ENCODE data around the gene CEP70. TPM values are rescaled to one million over a fixed set of nuclear protein-coding genes. Genes with fewer than 3 reads are reported as not detected.
"Not testable (repeated sequence)": the region's sequence is repeated elsewhere in the genome, so short reads cannot be mapped to it uniquely, and the experiment has no call there.

CEP70 gene
- total RNA-seq, 1 donor from 2014 or later = 14.5 TPM

- H3K4me3 ChIP-seq (ENCODE audit: low read depth, low read length) = no peak overlapping the region
- no peaks in the 10 kb centered on the region for H3K27me3 ChIP-seq (ENCODE audit: control insufficient read depth, insufficient read depth, low read length)
- TF ChIP-seq CTCF (IDR thresholded peaks at IDR 0.05; ENCODE audit: insufficient read depth, low read length, poor library complexity, severe bottlenecking) = no peak
- H3K36me3 ChIP-seq (ENCODE audit: control insufficient read depth, insufficient read depth, low read length) = no peaks in the 10 kb centered on the region
- DNase-seq (ENCODE audit: low read depth) = no peak
Observed at GRCh38 chr3:138578961-138579574, 15.0 kb downstream of the CEP70 start.

DNA sequence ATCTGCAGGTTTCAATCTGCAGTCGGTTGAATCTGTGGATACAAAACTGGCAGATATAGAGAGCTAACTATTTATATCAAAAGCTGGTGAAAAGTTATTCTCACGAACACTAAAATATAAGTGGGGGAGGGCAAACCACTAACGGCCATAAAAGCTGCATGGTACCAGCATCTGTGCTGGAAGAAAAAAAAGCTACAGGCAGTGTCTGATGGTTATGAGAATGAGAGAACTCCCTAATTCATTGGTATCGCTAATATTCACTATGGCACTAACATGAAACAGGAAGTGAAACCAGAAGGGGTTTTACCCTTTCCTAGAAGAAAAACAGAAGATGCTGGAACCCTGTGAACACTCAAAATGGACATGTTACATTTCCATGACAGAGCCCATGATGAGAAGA lies 15.9 kb downstream of the CEP70 start:
- TF ChIP-seq CTCF (IDR thresholded peaks at IDR 0.05; ENCODE audit: insufficient read depth, low read length, poor library complexity, severe bottlenecking) = no peak
- no peaks in the 10 kb centered on the region for H3K27me3 ChIP-seq (ENCODE audit: control insufficient read depth, insufficient read depth, low read length)
- H3K4me3 ChIP-seq (ENCODE audit: low read depth, low read length) = no peak overlapping the region
- H3K36me3 ChIP-seq (ENCODE audit: control insufficient read depth, insufficient read depth, low read length) = no peaks in the 10 kb centered on the region
- no peak for DNase-seq (ENCODE audit: low read depth)

DNA sequence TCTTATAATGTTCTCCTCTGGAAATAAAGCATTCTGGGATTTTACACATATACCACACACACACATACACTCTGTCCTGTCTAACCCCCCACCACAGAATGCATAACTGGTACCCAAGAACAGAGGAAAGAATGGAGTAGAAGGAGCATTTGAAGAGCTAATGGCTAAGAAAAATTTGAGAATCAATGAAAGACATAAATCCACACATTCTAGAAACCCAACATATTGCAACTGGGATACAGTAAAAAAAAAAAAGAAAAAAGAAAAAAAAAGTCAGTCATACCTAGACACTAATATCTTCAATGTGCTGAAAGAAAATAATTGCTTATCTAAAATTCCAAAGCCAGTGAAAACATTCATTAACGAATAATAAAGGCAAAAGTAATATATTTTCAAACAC lies 20.9 kb downstream of the CEP70 start:
- no peaks in the 10 kb centered on the region for H3K36me3 ChIP-seq (ENCODE audit: control insufficient read depth, insufficient read depth, low read length)
- DNase-seq (ENCODE audit: low read depth) = no peak
- no peak for TF ChIP-seq CTCF (IDR thresholded peaks at IDR 0.05; ENCODE audit: insufficient read depth, low read length, poor library complexity, severe bottlenecking)
- no peaks in the 10 kb centered on the region for H3K27me3 ChIP-seq (ENCODE audit: control insufficient read depth, insufficient read depth, low read length)
- H3K4me3 ChIP-seq (ENCODE audit: low read depth, low read length) = no peak overlapping the region

GRCh38 chr3:138569624-138570023 lies 24.4 kb downstream of the CEP70 start:
- H3K27me3 ChIP-seq (ENCODE audit: control insufficient read depth, insufficient read depth, low read length); DNase-seq (ENCODE audit: low read depth); H3K4me3 ChIP-seq (ENCODE audit: low read depth, low read length); H3K36me3 ChIP-seq (ENCODE audit: control insufficient read depth, insufficient read depth, low read length): not testable (repeated sequence)

GRCh38 chr3:138569090-138569489 lies 25.0 kb downstream of the CEP70 start:
- H3K4me3 ChIP-seq (ENCODE audit: low read depth, low read length) = no peak overlapping the region
- H3K36me3 ChIP-seq (ENCODE audit: control insufficient read depth, insufficient read depth, low read length) = no peaks in the 10 kb centered on the region
- no peak for DNase-seq (ENCODE audit: low read depth)
- TF ChIP-seq CTCF (IDR thresholded peaks at IDR 0.05; ENCODE audit: insufficient read depth, low read length, poor library complexity, severe bottlenecking) = no peak
- no peaks in the 10 kb centered on the region for H3K27me3 ChIP-seq (ENCODE audit: control insufficient read depth, insufficient read depth, low read length)

DNA sequence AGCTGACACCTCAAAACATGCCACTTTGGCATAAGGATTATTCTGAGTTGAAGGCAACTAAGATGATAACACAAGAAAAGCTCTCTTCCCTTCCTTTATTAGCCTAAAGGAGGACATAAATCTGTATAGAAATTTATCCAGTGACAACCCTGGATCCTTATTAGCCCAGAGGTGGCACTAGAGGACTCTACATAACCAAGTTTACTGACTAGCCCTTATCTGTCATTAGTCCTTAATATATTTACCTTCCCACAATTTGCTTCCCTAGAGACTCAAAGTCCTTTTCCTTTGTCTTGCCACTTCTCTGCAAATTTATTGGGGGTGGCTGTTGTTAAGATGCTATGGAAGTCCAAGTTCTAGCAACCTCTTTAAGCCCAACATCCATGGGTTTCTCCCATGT lies 26.7 kb downstream of the CEP70 start:
- Histone ChIP-seq H3K27me3 (ENCODE audit: control insufficient read depth, insufficient read depth, low read length) (no peaks in the 10 kb centered on the region), H3K36me3 (ENCODE audit: control insufficient read depth, insufficient read depth, low read length) (no peaks in the 10 kb centered on the region), H3K4me3 (ENCODE audit: low read depth, low read length) (no peak overlapping the region)
- no peak for DNase-seq (ENCODE audit: low read depth)
- TF ChIP-seq CTCF (IDR thresholded peaks at IDR 0.05; ENCODE audit: insufficient read depth, low read length, poor library complexity, severe bottlenecking) = no peak

GRCh38 chr3:138566293-138566692 lies 27.8 kb downstream of the CEP70 start:
- not testable (repeated sequence) for H3K4me3 ChIP-seq (ENCODE audit: low read depth, low read length); H3K36me3 ChIP-seq (ENCODE audit: control insufficient read depth, insufficient read depth, low read length); H3K27me3 ChIP-seq (ENCODE audit: control insufficient read depth, insufficient read depth, low read length); DNase-seq (ENCODE audit: low read depth)

DNA sequence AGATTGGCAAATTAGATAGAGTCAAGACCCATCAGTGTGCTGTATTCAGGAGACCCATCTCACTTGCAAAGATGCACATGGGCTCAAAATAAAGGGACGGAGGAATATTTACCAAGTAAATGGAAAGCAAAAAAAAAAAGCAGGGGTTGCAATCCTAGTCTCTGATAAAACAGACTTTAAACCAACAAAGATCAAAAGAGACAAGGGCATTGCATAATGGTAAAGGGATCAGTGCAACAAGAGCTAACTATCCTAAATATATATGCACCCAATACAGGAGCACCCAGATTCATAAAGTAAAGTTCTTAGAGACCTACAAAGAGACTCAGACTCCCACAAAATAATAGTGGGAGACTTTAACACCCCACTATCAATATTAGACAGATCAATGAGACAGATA lies 31.2 kb downstream of the CEP70 start:
- not testable (repeated sequence) for H3K27me3 ChIP-seq (ENCODE audit: control insufficient read depth, insufficient read depth, low read length); H3K36me3 ChIP-seq (ENCODE audit: control insufficient read depth, insufficient read depth, low read length); H3K4me3 ChIP-seq (ENCODE audit: low read depth, low read length); DNase-seq (ENCODE audit: low read depth)

All from kidney epithelial cell (primary cell).